Heart left ventricle (tissue), 16 donors: Measurements from ENCODE around the gene FLYWCH1. TPM values are rescaled to one million over a fixed set of nuclear protein-coding genes. Genes with fewer than 3 reads are reported as not detected.

ENCODE experiments used
- ATAC-seq, 4 donors: fragments of 200-7000 bp; cut with Tn5 transposase; one replicate each; pipeline ENCODE4 v1.9.1; 2020 to 2022; ENCODE audit warnings: moderate library complexity in 4 of 4, mild to moderate bottlenecking in 3 of 4, moderate number of reproducible peaks in 1 of 4
- DNase-seq, 5 donors: peaks; one replicate each; pipeline ENCODE4 v3.0.0-alpha.2; 2020
- H3K27ac ChIP-seq, 12 donors: fragments of 200-600 bp; sonication (generic) in 4 of 12; one replicate each; pipeline versions ENCODE4 v1.5.0 to v1.8.0; 2016 to 2022; ENCODE audit warnings: mild to moderate bottlenecking in 2 of 12
- H3K27me3 ChIP-seq, 9 donors: fragments of 200-600 bp; sonication (generic) in 2 of 9; one replicate each; pipeline versions ENCODE4 v1.5.1 to v1.8.0; 2016 to 2022; ENCODE audit warnings: mild to moderate bottlenecking in 3 of 9
- H3K36me3 ChIP-seq, 9 donors: fragments of 200-600 bp; sonication (generic) in 2 of 9; one replicate each; pipeline versions ENCODE4 v1.5.0 to v1.8.0; 2018 to 2022; ENCODE audit warnings: mild to moderate bottlenecking in 2 of 9
- H3K4me1 ChIP-seq, 12 donors: fragments of 200-600 bp; sonication (generic) in 4 of 12; one replicate each; pipeline versions ENCODE4 v1.5.0 to v1.8.0; 2016 to 2022; ENCODE audit warnings: mild to moderate bottlenecking in 3 of 12
- H3K4me3 ChIP-seq, 12 donors: fragments of 200-600 bp; sonication (generic) in 4 of 12; one replicate each; pipeline versions ENCODE4 v1.5.0 to v1.8.0; 2017 to 2022; ENCODE audit warnings: mild to moderate bottlenecking in 9 of 12, moderate library complexity in 4 of 12
- H3K9me3 ChIP-seq, 12 donors: fragments of 200-600 bp; sonication (generic) in 4 of 12; one replicate each; pipeline versions ENCODE4 v1.5.0 to v1.8.0; 2016 to 2022; ENCODE audit warnings: mild to moderate bottlenecking in 1 of 12
- CTCF ChIP-seq, 12 donors: fragments of 200-600 bp; sonication (generic) in 4 of 12; IDR thresholded peaks; one replicate each; pipeline versions ENCODE4 v1.5.0 to v1.8.0; 2018 to 2022; ENCODE audit warnings: antibody characterized with exemption in 12 of 12, mild to moderate bottlenecking in 5 of 12
- POLR2A ChIP-seq, 2 donors: fragments of 450-650 bp; IDR thresholded peaks; one replicate each; pipeline ENCODE4 v1.6.1; 2017; ENCODE audit warnings: antibody characterized with exemption in 2 of 2, mild to moderate bottlenecking in 2 of 2, moderate library complexity in 2 of 2
- WGBS, 4 donors: extraction: QIAGEN DNeasy Blood & Tissue Kit in 2 of 4; methylation state at CpG; one replicate each; pipeline versions ENCODE4 v1.1.5 to v1.1.7; 2013 to 2018; 5-methylcytosine and 5-hydroxymethylcytosine counted together
- intact Hi-C, 10 donors: fragments of 100-400 bp; cut with DNase I; formaldehyde crosslinking; loops; one replicate each; pipeline versions ENCODE4 v1.11.1 to v1.14.2; 2022
- polyA plus RNA-seq, 2 donors: library from polyadenylated mRNA; stranded (reverse); fragments of 200-250 nt; gene quantifications; one replicate each; pipeline ENCODE4 v1.2.3, GENCODE V29; 2013
- total RNA-seq, 9 donors: library from RNA; depleted of rRNA in 2 of 9; stranded (reverse); fragments of >200 nt in 2 of 9; fragmentation: NEBNext Ultra II Directional in 3 of 9; extraction: Animal tissue kit (Norgen Biotek cat#: 25700) in 3 of 9; gene quantifications; one replicate each; pipeline versions ENCODE4 v1.1.0 to v1.2.4, GENCODE V29; 2016 to 2023
- donor health status: ischemic (EF 13 %, LVEDD 7.1; RV severe dilation, severe dysfunction).
- donor health status: healthy with polysubstance abuse.
- donor health status: DM: no; HTN: yes; CAD: no.
- donor health status: DM: no; HTN: no; CAD: no.
- donor health status: ischemic (EF 25% LVEDD 6.9; RV normal size, moderate dysfunction).
- donor health status: ischemic (EF 25% LVEDD 5.7; RV mildly dilated, moderate dysfunction).
- donor health status: healthy.
- donor health status: DM: yes; HTN: yes; CAD: no.
- donor health status: ischemic (EF 35%, LVEDD 5.7; RV mildly dilated, moderate dysfunction).
- donor health status: nonischemic (EF 11% LVEDD 7.7; RV severe dilation, severe dysfunction).
- donor health status: DM: yes; HTN: yes; CAD: no.
- donor health status: PGD.
- donor health status: ischemic (EF 29% LVEDD 5.4; RV normal size, mild dysfunction).
- donor health status: nonischemic (EF 23%, LVEDD 6.1; RV moderate dilation, normal function).

Gene FLYWCH1
- total and polyA plus RNA-seq, 11 donors = 26.3 to 48.4 (median 34.1) TPM

DNA sequence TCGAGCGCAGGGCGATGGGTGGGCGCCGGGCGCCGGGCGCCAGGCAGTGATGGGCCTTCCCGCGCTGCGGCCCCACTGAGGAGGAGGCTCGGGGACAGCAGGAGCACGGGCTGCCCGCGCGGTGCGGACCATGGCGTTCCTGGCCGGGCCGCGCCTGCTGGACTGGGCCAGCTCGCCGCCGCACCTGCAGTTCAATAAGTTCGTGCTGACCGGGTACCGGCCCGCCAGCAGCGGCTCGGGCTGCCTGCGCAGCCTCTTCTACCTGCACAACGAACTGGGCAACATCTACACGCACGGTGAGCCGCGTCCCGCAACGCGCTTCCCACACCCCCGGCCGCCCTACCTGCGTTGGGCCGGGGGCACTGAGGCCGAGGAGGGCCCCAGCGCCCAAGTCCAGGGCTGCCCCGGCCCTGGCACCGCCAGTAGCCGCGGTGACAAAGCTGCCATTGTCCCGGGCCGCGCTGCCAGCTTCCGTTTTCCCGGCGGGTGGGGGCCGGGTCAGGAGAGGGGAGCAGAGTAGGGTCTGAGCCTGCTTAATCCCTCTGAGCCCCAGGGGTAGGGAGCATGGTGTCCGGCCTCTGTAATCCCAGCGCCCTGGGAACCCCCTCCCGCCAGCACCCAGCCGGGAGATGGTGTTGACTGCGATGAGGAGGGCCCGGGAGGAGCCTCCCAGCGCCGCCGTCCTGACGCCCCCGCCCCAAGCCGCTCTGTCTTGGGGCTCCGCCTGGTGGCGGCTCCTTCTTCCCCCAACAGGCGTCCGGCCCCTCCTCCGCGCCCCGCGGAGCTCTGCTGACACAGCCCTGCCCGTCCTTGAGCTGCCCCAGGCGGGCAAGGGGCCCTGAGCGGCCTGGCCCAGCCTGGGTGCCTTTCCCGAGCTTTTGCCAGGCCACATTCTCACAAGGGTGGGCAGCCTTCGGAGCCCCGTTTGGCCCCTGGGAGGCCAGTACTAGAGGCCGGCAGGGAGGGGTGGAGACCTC, 58.1 kb downstream of the FLYWCH1 start:
- Histone ChIP-seq H3K27me3 (peaks cover 32 to 37% (median 34%) of the 10 kb centered on the region in 9 donors), H3K4me3 (peak overlapping the region; percentile 62 to 95 (median 78)), H3K27ac (peak overlapping the region in 11 of 12 donors; percentile 24 to 79 (median 55)), H3K36me3 (peaks cover 0 to 17% (median 0%) of the 10 kb centered on the region in 9 donors), H3K4me1 (peaks cover 3 to 55% (median 31%) of the 10 kb centered on the region in 12 donors), H3K9me3 (no peaks in the 10 kb centered on the region)
- TF ChIP-seq CTCF (IDR thresholded peaks at IDR 0.05) = peak in 11 of 12 donors; percentile 17 to 53 (median 43)
- TF ChIP-seq POLR2A (IDR thresholded peaks at IDR 0.05) = peak in 1 of 2 donors; percentile 14
- ATAC-seq = peak in 3 of 4 donors; percentile 37 to 41 (median 38)
- intact Hi-C loops = loop anchor here in 1 of 10 donors (10.0 kb wide), 1 partner anchor 95 kb away; no protein-coding TSS in a partner anchor
- DNase-seq = peak; percentile 59 to 85 (median 69)
- 0 to 3% (median 2%) methylated on average over 1 to 83 of the region's 83 CpGs for WGBS, 4 donors

- Histone ChIP-seq H3K36me3 (peaks cover 0 to 19% (median 0%) of the 10 kb centered on the region in 9 donors), H3K4me3 (peak overlapping the region in 9 of 12 donors; percentile 68 to 95 (median 78)), H3K9me3 (no peaks in the 10 kb centered on the region), H3K27ac (peak overlapping the region in 3 of 12 donors; percentile 25 to 69 (median 54)), H3K27me3 (peaks cover 24 to 29% (median 27%) of the 10 kb centered on the region in 9 donors), H3K4me1 (peaks cover 3 to 49% (median 28%) of the 10 kb centered on the region in 12 donors)
- DNase-seq = no peak
- intact Hi-C loops = no loop called here
- 90 to 95% (median 90%) methylated on average over 5 to 6 of the region's 6 CpGs for WGBS, 4 donors
- no peak for TF ChIP-seq CTCF (IDR thresholded peaks at IDR 0.05)
- no peak for TF ChIP-seq POLR2A (IDR thresholded peaks at IDR 0.05)
- ATAC-seq = no peak
These were observed 58.8 kb downstream of the FLYWCH1 start for GRCh38 chr16:2970563-2970962.

- H3K4me1 ChIP-seq = peaks cover 3 to 48% (median 28%) of the 10 kb centered on the region in 12 donors
- no peak for TF ChIP-seq POLR2A (IDR thresholded peaks at IDR 0.05)
- TF ChIP-seq CTCF (IDR thresholded peaks at IDR 0.05) = no peak
- intact Hi-C loops = no loop called here
- no peak overlapping the region for H3K27ac ChIP-seq
- H3K27me3 ChIP-seq = peaks cover 16 to 22% (median 19%) of the 10 kb centered on the region in 9 donors
- H3K9me3 ChIP-seq = no peaks in the 10 kb centered on the region
- peak overlapping the region in 1 of 12 donors; percentile 95 for H3K4me3 ChIP-seq
- WGBS, 4 donors = 95 to 97% (median 96%) methylated on average over 23 to 35 of the region's 35 CpGs
- no peak for DNase-seq
- H3K36me3 ChIP-seq = peaks cover 0 to 21% (median 0%) of the 10 kb centered on the region in 9 donors
- no peak for ATAC-seq
These were observed 59.6 kb downstream of the FLYWCH1 start for GRCh38 chr16:2971134-2971984.
